Cardiac fibroblast (primary cell): ENCODE data around the gene TRIM54.

Experiments used
- DNase-seq, 2 donors: peaks; one replicate each; pipeline versions ENCODE4 v3.0.0 to v3.0.0-alpha.2; 2010; ENCODE audit warnings: low read depth in 2 of 2
- H3K4me3 ChIP-seq, 2 donors: replicated peaks in 1 of 2; 1 replicate in 1 of 2; 2 replicates in 1 of 2; pipeline ENCODE4 v1.5.1; 2011; ENCODE audit warnings: low read depth in 2 of 2, low read length in 2 of 2, mild to moderate bottlenecking in 2 of 2, moderate library complexity in 1 of 2
- TF ChIP-seq, protein P1 (sequence below): IDR thresholded peaks from one replicate; pipeline ENCODE4 v1.5.1; 2011; ENCODE audit warnings: low read depth, mild to moderate bottlenecking, low read length, inconsistent platforms

TRIM54 gene

DNA sequence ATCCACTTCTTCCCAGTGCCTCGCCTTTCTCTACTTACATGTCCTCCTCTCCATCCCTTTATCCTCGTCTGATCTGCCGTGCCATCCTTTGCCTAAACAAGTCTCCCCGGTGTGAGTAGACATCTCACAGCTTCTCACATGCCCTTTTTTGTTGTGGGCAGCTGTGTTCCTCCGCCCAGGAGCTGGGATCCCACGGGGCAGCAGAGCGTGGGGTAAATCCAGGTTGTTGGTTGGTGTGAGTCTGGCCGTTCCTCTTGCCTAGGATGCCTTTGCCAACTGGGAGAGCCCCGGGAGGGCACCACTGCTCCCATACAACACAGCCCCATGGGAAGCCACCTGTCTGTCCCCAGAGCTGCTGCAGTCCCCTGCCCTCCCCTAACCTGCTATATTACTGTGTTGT, 41.8 kb upstream of the TRIM54 start:
- H3K4me3 ChIP-seq, result no peak overlapping the region
- no peak for DNase-seq
- TF ChIP-seq, protein P1, sequence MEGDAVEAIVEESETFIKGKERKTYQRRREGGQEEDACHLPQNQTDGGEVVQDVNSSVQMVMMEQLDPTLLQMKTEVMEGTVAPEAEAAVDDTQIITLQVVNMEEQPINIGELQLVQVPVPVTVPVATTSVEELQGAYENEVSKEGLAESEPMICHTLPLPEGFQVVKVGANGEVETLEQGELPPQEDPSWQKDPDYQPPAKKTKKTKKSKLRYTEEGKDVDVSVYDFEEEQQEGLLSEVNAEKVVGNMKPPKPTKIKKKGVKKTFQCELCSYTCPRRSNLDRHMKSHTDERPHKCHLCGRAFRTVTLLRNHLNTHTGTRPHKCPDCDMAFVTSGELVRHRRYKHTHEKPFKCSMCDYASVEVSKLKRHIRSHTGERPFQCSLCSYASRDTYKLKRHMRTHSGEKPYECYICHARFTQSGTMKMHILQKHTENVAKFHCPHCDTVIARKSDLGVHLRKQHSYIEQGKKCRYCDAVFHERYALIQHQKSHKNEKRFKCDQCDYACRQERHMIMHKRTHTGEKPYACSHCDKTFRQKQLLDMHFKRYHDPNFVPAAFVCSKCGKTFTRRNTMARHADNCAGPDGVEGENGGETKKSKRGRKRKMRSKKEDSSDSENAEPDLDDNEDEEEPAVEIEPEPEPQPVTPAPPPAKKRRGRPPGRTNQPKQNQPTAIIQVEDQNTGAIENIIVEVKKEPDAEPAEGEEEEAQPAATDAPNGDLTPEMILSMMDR, result no peak

DNA sequence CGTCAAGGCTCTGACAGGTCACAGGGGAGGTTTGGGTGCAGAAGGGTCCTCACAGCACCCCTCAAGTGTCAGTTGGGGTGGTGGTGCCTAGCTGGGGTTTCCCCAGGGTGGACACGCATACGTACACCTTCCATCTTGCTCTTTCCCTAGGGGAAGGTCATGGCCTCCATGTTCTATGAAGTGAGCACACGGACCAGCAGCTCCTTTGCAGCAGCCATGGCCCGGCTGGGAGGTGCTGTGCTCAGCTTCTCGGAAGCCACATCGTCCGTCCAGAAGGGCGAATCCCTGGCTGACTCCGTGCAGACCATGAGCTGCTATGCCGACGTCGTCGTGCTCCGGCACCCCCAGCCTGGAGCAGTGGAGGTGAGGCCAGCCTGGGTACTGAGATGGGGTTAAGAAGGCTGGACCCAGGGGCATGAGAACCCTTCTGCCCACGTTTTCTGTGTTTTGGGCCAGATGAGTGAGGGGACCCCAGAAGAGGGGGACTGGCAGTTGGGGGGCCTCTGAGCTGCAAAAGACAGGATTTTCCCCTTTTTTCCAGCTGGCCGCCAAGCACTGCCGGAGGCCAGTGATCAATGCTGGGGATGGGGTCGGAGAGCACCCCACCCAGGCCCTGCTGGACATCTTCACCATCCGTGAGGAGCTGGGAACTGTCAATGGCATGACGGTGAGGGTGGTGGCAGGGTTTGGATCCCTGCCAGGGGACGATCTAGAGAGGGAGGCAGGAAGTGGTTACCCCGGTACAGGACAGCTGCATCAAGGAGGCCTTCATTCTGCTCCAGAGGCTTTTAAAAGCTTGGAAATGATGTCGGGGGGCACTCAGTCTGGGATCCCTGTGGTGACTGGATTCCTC, 40.2 kb upstream of the TRIM54 start:
- DNase-seq, result no peak
- H3K4me3 ChIP-seq, result no peak overlapping the region
- TF ChIP-seq, protein P1, result no peak

DNA sequence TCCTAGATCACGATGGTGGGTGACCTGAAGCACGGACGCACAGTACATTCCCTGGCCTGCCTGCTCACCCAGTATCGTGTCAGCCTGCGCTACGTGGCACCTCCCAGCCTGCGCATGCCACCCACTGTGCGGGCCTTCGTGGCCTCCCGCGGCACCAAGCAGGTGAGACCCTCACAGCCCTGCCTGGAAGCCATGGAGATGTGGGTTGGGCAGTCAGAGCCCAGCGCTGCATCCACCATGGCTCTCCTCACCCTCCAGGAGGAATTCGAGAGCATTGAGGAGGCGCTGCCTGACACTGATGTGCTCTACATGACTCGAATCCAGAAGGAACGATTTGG, 39.6 kb upstream of the TRIM54 start:
- TF ChIP-seq, protein P1, result no peak
- no peak for DNase-seq
- no peak overlapping the region for H3K4me3 ChIP-seq

DNA sequence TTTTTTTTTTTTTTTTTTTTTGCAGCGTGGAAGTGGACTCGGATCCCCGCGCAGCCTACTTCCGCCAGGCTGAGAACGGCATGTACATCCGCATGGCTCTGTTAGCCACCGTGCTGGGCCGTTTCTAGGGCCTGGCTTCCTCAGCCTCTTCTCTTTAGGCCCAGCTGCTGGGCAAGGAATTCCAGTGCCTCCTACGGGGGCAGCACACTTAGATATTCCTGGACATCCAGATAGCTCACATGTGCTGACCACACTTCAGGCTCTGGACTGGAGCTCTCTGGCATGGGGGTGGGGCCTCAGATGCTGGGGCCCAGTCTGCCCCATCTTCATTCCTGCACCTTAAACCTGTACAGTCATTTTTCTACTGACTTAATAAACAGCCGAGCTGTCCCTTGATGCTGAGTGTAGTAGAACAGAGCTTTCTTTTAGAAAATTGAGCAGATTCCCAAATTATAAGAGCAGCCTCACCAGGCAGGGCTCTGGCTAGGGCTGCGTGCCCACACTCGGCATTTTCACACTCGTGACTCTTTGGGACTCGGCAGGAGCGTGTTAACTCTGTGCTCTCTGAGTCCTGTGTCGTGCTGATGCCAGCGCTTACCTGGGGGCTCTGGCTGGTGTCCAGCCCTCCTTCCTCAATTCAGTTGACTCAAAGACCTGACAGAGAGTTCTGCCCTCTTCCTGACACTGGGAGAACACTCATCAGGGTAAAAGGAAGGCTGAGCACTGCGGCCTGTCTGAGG, 38.7 kb upstream of the TRIM54 start:
- peak in 1 of 2 donors; percentile 17 for DNase-seq
- TF ChIP-seq, protein P1, result no peak
- H3K4me3 ChIP-seq, result no peak overlapping the region

DNA sequence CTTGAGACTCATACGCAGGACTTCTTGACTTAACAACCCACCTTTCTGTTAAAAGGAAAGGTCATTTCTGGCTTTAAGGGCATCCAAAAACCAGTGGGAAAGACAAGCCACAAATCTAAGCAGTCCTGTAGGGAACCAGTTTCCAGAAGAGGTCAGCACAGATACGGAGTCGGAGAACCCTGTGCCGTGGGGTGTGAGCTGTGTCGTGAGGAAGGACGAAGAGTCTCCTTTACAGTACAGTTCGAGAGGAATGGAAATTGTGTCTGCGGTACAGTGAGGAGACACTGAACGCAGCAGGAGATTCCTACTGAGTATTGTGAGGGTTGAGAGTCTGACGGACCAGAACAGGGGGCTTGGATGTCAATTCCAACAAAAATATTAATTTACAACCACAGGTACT, 37.1 kb upstream of the TRIM54 start:
- TF ChIP-seq, protein P1, result no peak
- no peak overlapping the region for H3K4me3 ChIP-seq
- DNase-seq, result no peak

DNA sequence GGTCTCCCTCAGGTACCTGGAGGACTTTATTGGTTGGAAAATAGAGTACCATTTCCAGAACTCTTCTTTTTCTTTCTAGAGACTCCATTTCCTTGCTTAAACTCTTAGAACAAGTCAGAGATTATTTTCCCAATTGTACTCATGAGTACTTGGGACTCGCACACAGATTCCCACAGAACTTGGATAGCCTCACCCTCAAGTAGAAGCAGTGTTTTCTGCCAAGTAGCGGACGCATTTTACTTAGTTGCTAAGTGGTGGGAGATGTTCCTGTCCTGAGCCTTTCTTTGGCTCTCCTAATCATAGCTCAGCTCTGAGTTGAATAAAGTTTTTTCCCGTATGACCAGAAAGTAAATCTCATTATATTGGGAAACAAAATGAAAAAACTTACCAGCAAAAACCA, 36.6 kb upstream of the TRIM54 start:
- TF ChIP-seq, protein P1, result no peak
- H3K4me3 ChIP-seq, result no peak overlapping the region
- no peak for DNase-seq
